MCF 10A (cell line): ENCODE results near the gene DCUN1D4. TPM values are rescaled to one million over a fixed set of nuclear protein-coding genes. Genes with fewer than 3 reads are reported as not detected.
A peak's percentile ranks its signal among the peaks of the same experiment; 100 is the strongest.

Experiments
- Bru-seq: library from RNA; stranded (reverse); fragments of 400-500 nt; gene quantifications from one replicate; lab custom pipeline; 2021; lab: Mats Ljungman, UMichigan
- BruChase-seq, 2 experiments: library from RNA; stranded (reverse); fragments of 400-500 nt; gene quantifications; one replicate each; lab custom pipeline; 2021; lab: Mats Ljungman, UMichigan
- BruUV-seq: library from RNA; stranded (reverse); fragments of 400-500 nt; replicated peaks from 2 replicates; lab custom pipeline; 2021; lab: Mats Ljungman, UMichigan
- CTCF ChIA-PET: fragments of 300-600 bp; sonication (Branson Sonifier 250); formaldehyde crosslinking; extraction: SDS; loops from one replicate; lab custom pipeline; 2021; ENCODE audit warnings: antibody characterized with exemption, inconsistent platforms; lab: Yijun Ruan, JAX
- POLR2A ChIA-PET: fragments of 300-600, 350-650 bp; sonication (Branson Sonifier 250); formaldehyde crosslinking; extraction: SDS; loops from one replicate; lab custom pipeline; 2020; ENCODE audit warnings: antibody characterized with exemption, inconsistent platforms; lab: Yijun Ruan, JAX
- DNase-seq: peaks from one replicate; pipeline ENCODE4 v3.0.0-alpha.2; 2018; ENCODE audit not compliant: unreplicated experiment
- H3K27ac Mint-ChIP-seq: one replicate; pipeline ENCODE4 v1.8.0; 2022; ENCODE audit warnings: mild to moderate bottlenecking, low read depth, mixed read lengths; ENCODE audit not compliant: unreplicated experiment
- H3K27me3 Mint-ChIP-seq: one replicate; pipeline ENCODE4 v1.8.0; 2022; ENCODE audit warnings: mixed read lengths; ENCODE audit not compliant: insufficient read depth, unreplicated experiment
- H3K36me3 Mint-ChIP-seq: one replicate; pipeline ENCODE4 v1.8.0; 2022; ENCODE audit warnings: mild to moderate bottlenecking, moderate library complexity, mixed read lengths; ENCODE audit not compliant: insufficient read depth, unreplicated experiment
- H3K4me1 Mint-ChIP-seq: one replicate; pipeline ENCODE4 v1.8.0; 2022; ENCODE audit warnings: mixed read lengths; ENCODE audit not compliant: insufficient read depth, unreplicated experiment
- H3K4me3 Mint-ChIP-seq: one replicate; pipeline ENCODE4 v1.8.0; 2022; ENCODE audit warnings: mild to moderate bottlenecking, moderate library complexity, mixed read lengths; ENCODE audit not compliant: unreplicated experiment
- H3K9me3 Mint-ChIP-seq: one replicate; pipeline ENCODE4 v1.8.0; 2022; ENCODE audit warnings: mixed read lengths; ENCODE audit not compliant: unreplicated experiment
- CTCF ChIP-seq: fragments of 200-600 bp; IDR thresholded peaks from one replicate; pipeline ENCODE4 v1.8.0; 2022; ENCODE audit warnings: antibody characterized with exemption, mild to moderate bottlenecking; ENCODE audit not compliant: unreplicated experiment
- intact Hi-C: fragments of 100-400 bp; cut with micrococcal nuclease; formaldehyde crosslinking; loops from 2 replicates; pipeline ENCODE4 v1.14.1; 2022
- long read RNA-seq: library from polyadenylated mRNA; stranded (forward); transcript quantifications from one replicate; pipeline ENCODE4 v2.0.0, GENCODE V29; 2022
- total RNA-seq: library from RNA; stranded (reverse); gene quantifications from 2 replicates; pipeline ENCODE4 v1.2.3, GENCODE V29; 2022

Gene DCUN1D4
- total RNA-seq: 66.4 and 88.0 TPM in 2 replicates
- Bru-seq, nascent RNA: percentile 88 among the genes with signal in this experiment
- BruChase-seq, experiment 1, labeled RNA remaining after a 6-hour chase: percentile 90 among the genes with signal in this experiment
- percentile 93 among the genes with signal in this experiment for BruChase-seq, experiment 2, labeled RNA remaining after a 2-hour chase
- long read RNA-seq, full-length matches to known transcripts: 69 of 119 reads
- long read RNA-seq, partial matches to known transcripts: 7 of 119 reads
- long read RNA-seq, other reads (novel, unspliced or antisense): 43 of 119 reads

GRCh38 chr4:51842554-51843308 is at the start of gene DCUN1D4:
DCUN1D4 (plus strand) TSS chr4:51843153; CDS start chr4:51843243, 90 bp downstream.
- H3K4me1 Mint-ChIP-seq: peaks cover 24% of the 10 kb centered on the region
- TF ChIP-seq CTCF: no peak
- no peaks in the 10 kb centered on the region for H3K9me3 Mint-ChIP-seq
- peak within 1 kb of the TSS; percentile 88 for H3K27ac Mint-ChIP-seq
- ChIA-PET CTCF (interaction anchor here (0.5 to 3.3 kb wide), 4 partner anchors 10 to 53 kb away, joined by 3 to 29 read pairs (median 4); no protein-coding TSS in a partner anchor), POLR2A (interaction anchor here (0.8 to 1.6 kb wide), 8 partner anchors 9 to 209 kb away, joined by 3 to 6 read pairs (median 4); no protein-coding TSS in a partner anchor)
- no TSS peak for BruUV-seq
- H3K36me3 Mint-ChIP-seq: no peaks in the 10 kb centered on the region
- intact Hi-C loops: no loop called here
- no peaks in the 10 kb centered on the region for H3K27me3 Mint-ChIP-seq
- DNase-seq: peak; percentile 100
- peak within 1 kb of the TSS; percentile 95 for H3K4me3 Mint-ChIP-seq

- CTCF ChIA-PET: interaction anchor here (0.5 to 1.1 kb wide), 2 partner anchors 193 to 205 kb away, joined by 3 to 4 read pairs; no protein-coding TSS in a partner anchor
- no peak for DNase-seq
Measured at GRCh38 chr4:51820443-51821234, 22.3 kb upstream of the DCUN1D4 start.

GRCh38 chr4:51825341-51825740 is 17.6 kb upstream of the DCUN1D4 start:
- no peak overlapping the region for H3K4me3 Mint-ChIP-seq
- no peak overlapping the region for H3K27ac Mint-ChIP-seq
- no peaks in the 10 kb centered on the region for H3K9me3 Mint-ChIP-seq
- H3K36me3 Mint-ChIP-seq: no peaks in the 10 kb centered on the region
- POLR2A ChIA-PET: interaction anchor here (1.1 kb wide), 1 partner anchor 17 kb away, joined by 4 read pairs; the partner anchor contains the start of gene DCUN1D4
- DNase-seq: no peak
- no TSS peak for BruUV-seq
- intact Hi-C loops: no loop called here
- H3K4me1 Mint-ChIP-seq: no peaks in the 10 kb centered on the region
- TF ChIP-seq CTCF: no peak
- no peaks in the 10 kb centered on the region for H3K27me3 Mint-ChIP-seq
- CTCF ChIA-PET: no interaction called here

More at GRCh38 chr4:51820443-51821234, 22.3 kb upstream of the DCUN1D4 start:
- POLR2A ChIA-PET: no interaction called here
- Mint-ChIP-seq H3K4me1 (no peaks in the 10 kb centered on the region), H3K27ac (no peak overlapping the region), H3K27me3 (no peaks in the 10 kb centered on the region), H3K36me3 (no peaks in the 10 kb centered on the region), H3K9me3 (peaks cover 9% of the 10 kb centered on the region), H3K4me3 (no peak overlapping the region)
- intact Hi-C loops: no loop called here
- BruUV-seq: no TSS peak
- TF ChIP-seq CTCF: no peak
